H9 (cell line): ENCODE data around the gene C1RL. TPM values are rescaled to one million over a fixed set of nuclear protein-coding genes. Genes with fewer than 3 reads are reported as not detected.

Experiments used
- DNase-seq: peaks from one replicate; pipeline ENCODE4 v3.0.0-alpha.2; 2017
- H2AFZ ChIP-seq: one replicate; pipeline ENCODE4 v1.6.1; 2013; ENCODE audit warnings: mild to moderate bottlenecking, low read length, control low read depth, moderate library complexity
- H2AK5ac ChIP-seq: 2 replicates; pipeline ENCODE4 v1.6.1; 2013; ENCODE audit warnings: low read length, control low read depth, mixed read lengths; ENCODE audit not compliant: insufficient read length
- H2BK120ac ChIP-seq: one replicate; pipeline ENCODE4 v1.6.1; 2013; ENCODE audit warnings: low read depth, mild to moderate bottlenecking, low read length, control low read depth, inconsistent platforms; ENCODE audit not compliant: poor library complexity, severe bottlenecking
- H2BK12ac ChIP-seq: 2 replicates; pipeline ENCODE4 v1.6.1; 2013; ENCODE audit warnings: low read length, control low read depth, mixed read lengths, low read depth; ENCODE audit not compliant: insufficient read length
- H2BK15ac ChIP-seq: 2 replicates; pipeline ENCODE4 v1.6.1; 2013; ENCODE audit warnings: low read depth, low read length, control low read depth
- H2BK20ac ChIP-seq: one replicate; pipeline ENCODE4 v1.6.1; 2013; ENCODE audit warnings: low read depth, mild to moderate bottlenecking, low read length, control low read depth, inconsistent platforms; ENCODE audit not compliant: poor library complexity, severe bottlenecking
- H2BK5ac ChIP-seq: 2 replicates; pipeline ENCODE4 v1.6.1; 2013; ENCODE audit warnings: low read length, control low read depth, mixed read lengths; ENCODE audit not compliant: insufficient read length
- H3K14ac ChIP-seq: 2 replicates; pipeline ENCODE4 v1.6.1; 2013; ENCODE audit warnings: low read length, control low read depth; ENCODE audit not compliant: insufficient read depth
- H3K18ac ChIP-seq: 2 replicates; pipeline ENCODE4 v1.6.1; 2013; ENCODE audit warnings: low read depth, mild to moderate bottlenecking, mixed read lengths, low read length, control low read depth; ENCODE audit not compliant: insufficient read length
- H3K23ac ChIP-seq: 2 replicates; pipeline ENCODE4 v1.6.1; 2013; ENCODE audit warnings: low read length, control low read depth, mixed read lengths, low read depth; ENCODE audit not compliant: insufficient read length
- H3K23me2 ChIP-seq: 2 replicates; pipeline ENCODE4 v1.6.1; 2013; ENCODE audit warnings: low read depth, mild to moderate bottlenecking, mixed read lengths, low read length, control low read depth; ENCODE audit not compliant: insufficient read length, poor library complexity, severe bottlenecking
- H3K27ac ChIP-seq: 2 replicates; pipeline ENCODE4 v1.5.1; 2013; ENCODE audit warnings: low read length, control low read depth, mixed read lengths, low read depth; ENCODE audit not compliant: insufficient read length
- H3K27me3 ChIP-seq: 2 replicates; pipeline ENCODE4 v1.6.1; 2013; ENCODE audit warnings: low read length, control low read depth, inconsistent platforms; ENCODE audit not compliant: insufficient read depth
- H3K4ac ChIP-seq: 2 replicates; pipeline ENCODE4 v1.6.1; 2013; ENCODE audit warnings: low read depth, mild to moderate bottlenecking, control low read depth, inconsistent platforms, low read length, moderate library complexity
- H3K4me1 ChIP-seq: 2 replicates; pipeline ENCODE4 v1.6.1; 2013; ENCODE audit warnings: low read length, control low read depth, inconsistent platforms; ENCODE audit not compliant: insufficient read depth
- H3K4me2 ChIP-seq: 2 replicates; pipeline ENCODE4 v1.6.1; 2013; ENCODE audit warnings: low read length, control low read depth, mixed read lengths; ENCODE audit not compliant: insufficient read length, insufficient read depth
- H3K56ac ChIP-seq: 2 replicates; pipeline ENCODE4 v1.6.1; 2013; ENCODE audit warnings: low read depth, mild to moderate bottlenecking, mixed read lengths, low read length, control low read depth; ENCODE audit not compliant: insufficient read length
- H3K79me1 ChIP-seq: 2 replicates; pipeline ENCODE4 v1.6.1; 2013; ENCODE audit warnings: low read depth, mild to moderate bottlenecking, moderate library complexity, low read length, control low read depth, inconsistent platforms; ENCODE audit not compliant: insufficient read depth, poor library complexity, severe bottlenecking
- H3K79me2 ChIP-seq: 2 replicates; pipeline ENCODE4 v1.6.1; 2013; ENCODE audit warnings: low read length, control low read depth, inconsistent platforms; ENCODE audit not compliant: insufficient read depth
- H3K9ac ChIP-seq: 2 replicates; pipeline ENCODE4 v1.6.1; 2013; ENCODE audit warnings: low read length, control low read depth, mixed read lengths; ENCODE audit not compliant: insufficient read length; ENCODE audit errors: extremely low read depth
- H3K9me3 ChIP-seq: one replicate; pipeline ENCODE4 v1.6.1; 2013; ENCODE audit warnings: low read depth, low read length, inconsistent platforms; ENCODE audit not compliant: control insufficient read depth
- H3T11ph ChIP-seq: one replicate; pipeline ENCODE4 v1.6.1; 2013; ENCODE audit warnings: mild to moderate bottlenecking, low read length, control low read depth, inconsistent platforms
- H4K20me1 ChIP-seq: one replicate; pipeline ENCODE4 v1.6.1; 2013; ENCODE audit not compliant: control insufficient read depth, insufficient read length, insufficient read depth
- H4K5ac ChIP-seq: 2 replicates; pipeline ENCODE4 v1.6.1; 2013; ENCODE audit warnings: low read depth, mild to moderate bottlenecking, mixed read lengths, low read length, control low read depth; ENCODE audit not compliant: insufficient read length
- H4K8ac ChIP-seq: replicated peaks from 2 replicates; pipeline ENCODE4 v1.6.1; 2013; ENCODE audit warnings: low read length, control low read depth, mixed read lengths, low read depth; ENCODE audit not compliant: insufficient read length
- H4K91ac ChIP-seq: 2 replicates; pipeline ENCODE4 v1.6.1; 2013; ENCODE audit warnings: low read depth, mild to moderate bottlenecking, moderate library complexity, mixed read lengths, low read length, control low read depth; ENCODE audit not compliant: insufficient read length
- H3K27ac Mint-ChIP-seq, 3 experiments: 2 replicates in 2 of 3; 3 replicates in 1 of 3; pipeline ENCODE4 v1.8.0; 2020 to 2021; ENCODE audit warnings: mixed read lengths in 3 of 3, mild to moderate bottlenecking in 1 of 3, moderate library complexity in 1 of 3
- H3K27me3 Mint-ChIP-seq: 2 replicates; pipeline ENCODE4 v1.8.0; 2021; ENCODE audit warnings: low read depth, mild to moderate bottlenecking, moderate library complexity, mixed read lengths
- H3K36me3 Mint-ChIP-seq, 3 experiments: 2 replicates in 2 of 3; 3 replicates in 1 of 3; pipeline ENCODE4 v1.8.0; 2020 to 2021; ENCODE audit warnings: low read depth in 3 of 3, mixed read lengths in 3 of 3; ENCODE audit not compliant: insufficient read depth in 1 of 3
- H3K4me1 Mint-ChIP-seq, 2 experiments: 2 replicates each; pipeline ENCODE4 v1.8.0; 2020; ENCODE audit warnings: mixed read lengths in 2 of 2
- H3K4me3 Mint-ChIP-seq, 2 experiments: 2 replicates in 1 of 2; 3 replicates in 1 of 2; pipeline ENCODE4 v1.8.0; 2020 to 2021; ENCODE audit warnings: mild to moderate bottlenecking in 2 of 2, mixed read lengths in 2 of 2, moderate library complexity in 1 of 2
- H3K9me3 Mint-ChIP-seq, 2 experiments: 2 replicates in 1 of 2; 3 replicates in 1 of 2; pipeline ENCODE4 v1.8.0; 2020; ENCODE audit warnings: mild to moderate bottlenecking in 2 of 2, mixed read lengths in 2 of 2, moderate library complexity in 1 of 2
- WGBS: extraction: QIAGEN DNeasy Blood & Tissue Kit; methylation state at CpG from one replicate; pipeline ENCODE4 v1.1.7; 2013; ENCODE audit warnings: missing lambda C conversion rate, low lambda C conversion rate, mixed read lengths; ENCODE audit not compliant: insufficient read length; ENCODE audit errors: extremely low coverage; 5-methylcytosine and 5-hydroxymethylcytosine counted together
- total RNA-seq: library from RNA; stranded (reverse); gene quantifications from 2 replicates; pipeline ENCODE4 v1.2.1, GENCODE V29; 2021
- TF ChIP-seq, protein P1 (sequence below): fragments of 200-600 bp; sonication (generic); conservative IDR thresholded peaks from 3 replicates; pipeline ENCODE4 v1.8.0; 2021; ENCODE audit warnings: antibody characterized with exemption, mild to moderate bottlenecking

Gene C1RL
- total RNA-seq, 1 experiment from 2014 or later = 15.1 TPM

GRCh38 chr12:7096006-7096932 lies 12.7 kb downstream of the C1RL start:
- Mint-ChIP-seq H3K9me3 (no peaks in the 10 kb centered on the region), H3K4me1 (peaks cover 18 to 19% of the 10 kb centered on the region in 2 experiments), H3K4me3 (no peak overlapping the region), H3K27me3 (peaks cover 4% of the 10 kb centered on the region), H3K36me3 (peaks cover 5 to 15% (median 14%) of the 10 kb centered on the region in 3 experiments; a peak in 5 of 7 replicates), H3K27ac (no peak overlapping the region; a peak in 1 of 7 replicates)
- Histone ChIP-seq H3K56ac (no peak overlapping the region), H4K91ac (no peak overlapping the region), H3K27me3 (no peaks in the 10 kb centered on the region), H2AK5ac (no peak overlapping the region), H2BK120ac (no peak overlapping the region), H2BK12ac (no peak overlapping the region), H4K20me1 (no peaks in the 10 kb centered on the region), H2BK15ac (no peak overlapping the region), H3K4me2 (no peak overlapping the region), H2BK5ac (no peak overlapping the region), H3K4me1 (peaks cover 6% of the 10 kb centered on the region; the same call in 1 of the 2 replicates), H3T11ph (no peak overlapping the region), H3K79me1 (no peaks in the 10 kb centered on the region), H4K5ac (no peak overlapping the region), H3K23ac (no peak overlapping the region), H3K27ac (no peak overlapping the region), H3K4ac (no peak overlapping the region), H3K9me3 (no peaks in the 10 kb centered on the region), H4K8ac (peak overlapping the region; percentile 24), H3K9ac (no peak overlapping the region), H3K23me2 (peaks cover 4% of the 10 kb centered on the region), H2AFZ (no peak overlapping the region), H3K18ac (no peak overlapping the region), H2BK20ac (no peak overlapping the region), H3K79me2 (no peaks in the 10 kb centered on the region), H3K14ac (no peak overlapping the region)
- TF ChIP-seq, protein P1, sequence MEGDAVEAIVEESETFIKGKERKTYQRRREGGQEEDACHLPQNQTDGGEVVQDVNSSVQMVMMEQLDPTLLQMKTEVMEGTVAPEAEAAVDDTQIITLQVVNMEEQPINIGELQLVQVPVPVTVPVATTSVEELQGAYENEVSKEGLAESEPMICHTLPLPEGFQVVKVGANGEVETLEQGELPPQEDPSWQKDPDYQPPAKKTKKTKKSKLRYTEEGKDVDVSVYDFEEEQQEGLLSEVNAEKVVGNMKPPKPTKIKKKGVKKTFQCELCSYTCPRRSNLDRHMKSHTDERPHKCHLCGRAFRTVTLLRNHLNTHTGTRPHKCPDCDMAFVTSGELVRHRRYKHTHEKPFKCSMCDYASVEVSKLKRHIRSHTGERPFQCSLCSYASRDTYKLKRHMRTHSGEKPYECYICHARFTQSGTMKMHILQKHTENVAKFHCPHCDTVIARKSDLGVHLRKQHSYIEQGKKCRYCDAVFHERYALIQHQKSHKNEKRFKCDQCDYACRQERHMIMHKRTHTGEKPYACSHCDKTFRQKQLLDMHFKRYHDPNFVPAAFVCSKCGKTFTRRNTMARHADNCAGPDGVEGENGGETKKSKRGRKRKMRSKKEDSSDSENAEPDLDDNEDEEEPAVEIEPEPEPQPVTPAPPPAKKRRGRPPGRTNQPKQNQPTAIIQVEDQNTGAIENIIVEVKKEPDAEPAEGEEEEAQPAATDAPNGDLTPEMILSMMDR = no peak
- no peak for DNase-seq
- no CpG with 5 or more reads among the region's 26 CpGs for WGBS
